SHP77 treated with DMSO at 0.1 percent for 48 hours (cell line): ENCODE data around the gene TP53BP2.
"Not testable (repeated sequence)": the region's sequence is repeated elsewhere in the genome, so short reads cannot be mapped to it uniquely, and the experiment has no call there.

ENCODE experiments used
- DNase-seq: peaks from one replicate; lab custom pipeline; 2025; lab: John Stamatoyannopoulos, UW

TP53BP2 gene

DNA sequence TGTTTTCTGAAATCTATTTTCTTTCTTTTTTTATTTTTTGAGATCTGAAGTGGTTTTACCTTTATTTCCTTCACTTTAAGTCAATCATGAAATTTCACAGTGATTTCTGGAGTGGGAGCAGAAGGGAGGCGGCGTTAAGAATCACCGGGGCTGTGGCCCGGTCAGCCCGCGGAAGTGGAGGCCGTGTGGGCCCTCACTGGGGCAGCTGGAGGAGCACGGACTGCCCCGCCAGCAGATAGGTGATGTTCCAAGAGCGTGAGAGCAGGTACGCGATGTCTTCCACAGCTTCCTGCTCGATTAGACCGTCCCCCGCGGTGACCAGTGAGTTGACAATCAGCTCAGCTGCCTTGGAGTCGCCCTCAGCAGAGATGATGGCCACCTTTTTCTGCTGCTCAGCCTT is 10.6 kb upstream of the TP53BP2 start:
- no peak for DNase-seq

DNA sequence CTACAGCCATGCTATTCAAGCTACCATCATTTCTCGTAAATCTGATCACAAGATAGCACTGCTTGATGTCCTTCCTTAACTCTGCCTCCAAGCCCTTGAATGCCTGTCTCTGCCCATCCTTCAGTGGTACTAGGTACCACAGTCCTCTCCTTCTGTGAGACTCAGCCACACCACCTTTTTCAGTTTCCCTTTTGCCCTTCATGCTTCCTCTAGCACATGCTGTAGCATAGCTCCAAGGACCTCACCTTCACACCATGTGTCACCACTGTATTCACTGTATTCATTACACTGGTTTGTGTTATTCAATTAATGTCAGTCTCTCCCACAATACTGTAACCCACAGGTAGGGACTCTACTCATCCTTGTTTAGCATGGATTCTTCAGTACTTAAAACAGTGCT is 8.0 kb upstream of the TP53BP2 start:
- DNase-seq, result no peak

DNA sequence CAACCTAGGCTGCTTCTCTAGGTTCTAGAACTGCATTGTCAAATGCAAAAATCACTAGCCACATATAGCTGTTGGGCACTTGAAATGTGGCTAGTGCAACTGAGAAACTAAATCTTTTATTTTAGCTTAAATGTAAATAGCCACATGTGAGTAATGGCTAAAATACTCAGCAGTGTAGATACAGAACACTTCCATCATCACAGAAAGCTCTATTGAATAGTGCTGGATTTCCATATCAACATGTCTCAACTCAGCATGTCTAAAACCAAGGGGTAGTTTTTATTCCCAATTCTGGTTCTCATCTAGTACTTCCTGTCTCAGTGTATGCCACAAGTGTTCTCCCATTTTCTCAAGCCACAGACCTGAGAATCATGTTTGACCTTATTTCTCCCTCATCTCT is 7.5 kb upstream of the TP53BP2 start:
- DNase-seq, result no peak

DNA sequence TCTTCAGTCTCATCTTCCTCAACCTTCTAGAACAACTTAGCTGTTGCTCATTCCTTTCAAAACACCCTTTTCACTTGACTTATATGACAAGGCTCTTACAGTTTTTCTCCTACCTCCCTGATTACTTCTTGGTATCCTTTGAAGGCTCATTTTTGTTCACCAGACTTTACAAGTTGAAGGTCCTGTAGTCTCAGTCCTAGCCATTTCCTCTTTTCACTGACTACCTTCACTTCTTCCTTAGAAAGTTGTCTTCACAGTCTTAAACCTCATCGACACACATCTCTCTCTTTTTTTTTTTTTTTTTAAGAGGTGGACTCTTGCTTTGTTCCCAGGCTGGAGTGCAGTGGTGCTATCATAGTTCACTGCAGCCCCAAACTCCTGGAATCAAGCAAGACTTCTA is 6.6 kb upstream of the TP53BP2 start:
- DNase-seq, result no peak

DNA sequence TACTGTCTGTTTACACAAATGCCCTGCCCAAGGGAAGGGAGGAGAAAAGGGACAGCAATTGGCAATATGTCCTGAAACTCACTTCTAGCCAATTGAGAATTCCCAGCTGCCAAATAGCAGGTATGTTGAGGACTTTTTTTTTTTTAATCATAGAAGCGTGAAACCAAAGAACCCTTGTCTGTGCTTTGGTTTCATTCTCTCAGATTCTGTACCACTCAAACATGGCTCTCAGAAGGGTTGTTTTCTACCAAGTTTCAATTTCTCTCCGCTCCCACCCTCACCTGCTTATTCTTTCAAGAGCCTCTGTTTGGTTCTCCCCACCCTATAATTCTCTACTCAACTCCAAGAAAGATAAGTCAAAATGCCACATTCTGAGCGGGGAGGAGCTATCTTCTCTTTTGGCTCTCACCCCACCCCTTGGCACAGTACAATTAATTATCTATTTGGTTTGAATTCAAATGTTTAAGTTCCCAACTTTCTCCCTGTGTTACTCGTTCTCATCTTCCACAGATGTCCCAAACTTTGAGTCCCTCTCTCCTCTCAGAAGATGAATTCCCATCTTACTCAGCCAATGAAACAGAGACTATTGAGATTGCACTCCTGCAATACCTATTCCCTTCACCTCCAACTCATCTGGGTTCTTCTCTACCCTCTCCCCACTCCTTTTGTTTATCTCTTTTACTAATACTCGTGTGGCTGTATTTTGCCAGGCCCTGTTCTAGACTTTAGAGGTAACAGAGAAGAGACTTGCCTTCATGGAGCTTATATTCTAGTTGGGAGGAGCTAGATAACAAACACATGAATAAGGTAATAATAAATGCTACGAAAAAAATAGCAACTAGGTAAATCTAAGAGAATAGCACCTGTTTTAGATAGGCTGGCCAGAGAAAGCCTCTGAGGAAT is 3.9 kb upstream of the TP53BP2 start:
- DNase-seq, result no peak

DNA sequence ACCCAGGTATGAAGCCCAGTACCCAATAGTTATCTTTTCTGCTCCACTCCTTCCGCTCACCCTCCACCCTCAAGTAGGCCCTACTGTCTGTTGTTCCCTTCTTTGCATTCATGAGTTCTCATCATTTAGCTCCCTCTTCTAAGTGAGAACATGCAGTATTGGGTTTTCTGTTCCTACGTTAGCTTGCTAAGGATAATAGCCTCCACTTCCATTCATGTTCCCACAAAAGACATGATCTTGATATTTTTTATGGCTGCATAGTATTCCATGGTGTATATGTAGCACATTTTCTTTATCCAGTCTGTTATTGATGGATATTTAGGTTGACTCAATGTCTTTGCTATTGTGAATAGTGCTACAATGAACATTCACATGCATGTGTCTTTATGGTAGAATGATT is 2.8 kb upstream of the TP53BP2 start:
- DNase-seq, result no peak

DNA sequence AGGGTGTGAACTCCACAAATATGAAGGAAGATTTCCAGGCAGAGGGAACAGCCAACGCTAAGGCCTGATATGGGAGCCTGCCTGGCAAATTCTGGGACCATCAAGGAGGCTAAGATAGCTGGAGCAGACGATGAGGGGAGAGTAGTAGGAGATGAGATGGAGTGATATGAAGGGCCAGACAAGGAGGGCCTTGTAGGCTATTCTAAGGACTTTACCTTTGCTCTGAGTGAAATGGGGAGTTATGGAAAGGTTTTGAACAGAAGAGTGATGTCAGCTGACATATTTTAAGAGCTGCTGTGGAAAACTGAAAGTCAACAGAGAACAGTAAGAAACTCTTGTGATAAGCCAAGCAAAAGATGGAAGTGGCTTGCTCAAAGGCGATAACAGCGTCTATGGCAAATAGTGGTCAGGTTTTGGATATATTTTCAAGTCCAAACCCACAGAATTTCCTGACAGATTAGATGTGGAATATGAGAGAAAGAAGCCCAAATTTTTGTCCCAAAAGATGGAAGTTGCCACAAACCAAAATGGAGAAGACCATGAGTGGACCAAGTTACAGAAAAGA is 2.1 kb upstream of the TP53BP2 start:
- DNase-seq, result no peak

DNA sequence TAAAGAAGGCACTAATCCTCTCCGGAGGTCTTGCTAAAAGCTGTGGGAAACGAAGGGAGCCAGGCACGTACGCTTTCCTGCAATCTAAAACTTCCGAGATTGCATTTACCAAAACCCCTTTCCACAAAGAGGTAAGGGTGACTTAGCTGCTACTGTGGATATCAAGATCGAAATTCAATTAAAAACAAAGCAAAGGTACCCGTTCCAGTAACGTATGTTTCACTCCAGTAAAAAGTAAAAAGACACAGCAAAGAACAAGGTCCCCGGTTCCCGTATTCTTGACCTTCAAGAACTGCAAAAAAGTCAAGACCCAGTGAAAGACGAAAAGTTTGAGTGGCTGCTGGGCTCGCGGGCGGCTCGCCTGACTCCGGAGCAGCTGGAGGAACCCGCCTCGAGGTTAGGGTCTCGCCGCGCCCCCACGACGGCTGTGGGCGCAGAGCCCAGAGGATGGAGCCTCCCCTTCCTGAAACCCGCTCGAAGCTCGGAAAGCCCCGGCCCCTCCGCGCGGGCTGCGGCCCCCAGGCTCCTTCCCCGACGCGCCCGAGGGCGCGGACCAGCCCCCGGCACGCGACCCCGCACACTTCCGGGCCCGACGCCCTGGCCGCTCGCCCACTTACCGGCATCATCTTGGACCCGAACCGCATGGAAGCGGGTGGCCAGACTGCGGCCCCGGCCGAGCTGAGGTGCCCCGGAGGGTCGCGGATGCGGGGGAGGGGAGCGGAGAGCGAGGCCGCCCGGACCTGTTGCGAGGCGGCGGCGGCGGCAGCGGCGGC is 524 bp downstream of the TP53BP2 start:
- DNase-seq, result no peak

DNA sequence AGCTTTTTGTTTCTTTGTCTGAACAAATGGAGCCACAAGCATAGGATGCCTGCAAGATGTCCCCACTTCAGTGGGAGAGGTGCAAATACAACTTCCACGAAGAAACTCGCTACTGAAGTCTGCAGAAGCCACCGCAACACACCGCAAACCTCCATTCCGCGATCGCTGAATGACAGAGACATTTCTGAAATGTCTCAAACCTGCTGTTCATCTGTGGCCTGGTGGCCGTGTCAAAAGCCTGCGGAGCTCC is 1.0 kb downstream of the TP53BP2 start:
- no peak for DNase-seq

DNA sequence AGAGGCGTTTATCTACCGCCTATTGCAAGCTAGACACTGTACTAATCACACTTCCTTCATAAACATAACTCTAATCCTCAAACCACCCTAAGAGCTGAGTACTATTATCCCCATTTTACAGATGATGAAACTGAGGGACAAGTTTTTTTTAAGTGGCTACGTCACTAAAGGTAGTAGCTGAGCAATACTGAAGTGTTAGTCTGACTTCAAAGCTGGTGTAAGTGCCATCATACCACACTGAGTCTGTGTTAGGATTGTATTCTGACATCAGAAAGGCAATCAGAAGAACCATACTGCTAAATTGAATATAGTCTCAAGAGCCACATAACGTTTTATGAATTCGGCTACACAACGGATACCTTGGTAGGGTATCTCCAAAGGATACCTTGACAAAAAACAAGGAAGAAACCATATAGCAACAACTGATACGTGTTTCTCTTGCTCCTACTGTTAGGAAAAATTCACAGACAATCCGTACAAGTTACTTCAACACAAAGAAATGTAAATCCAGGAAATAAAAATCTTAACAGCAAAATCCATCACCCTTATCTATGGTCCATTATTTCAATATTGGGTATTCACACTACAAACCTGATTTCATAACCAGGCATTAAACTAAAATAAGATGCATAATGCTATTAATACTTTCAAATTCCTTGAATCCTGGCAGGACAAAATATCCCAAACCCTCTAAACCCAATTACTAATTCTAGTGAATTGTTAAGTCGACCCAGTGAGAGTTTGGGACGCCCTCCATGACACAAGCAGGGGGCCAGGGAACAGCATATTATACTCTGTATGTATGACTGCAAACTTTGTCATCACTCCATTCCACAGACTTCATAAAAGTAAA is 1.6 kb downstream of the TP53BP2 start:
- DNase-seq, result no peak

DNA sequence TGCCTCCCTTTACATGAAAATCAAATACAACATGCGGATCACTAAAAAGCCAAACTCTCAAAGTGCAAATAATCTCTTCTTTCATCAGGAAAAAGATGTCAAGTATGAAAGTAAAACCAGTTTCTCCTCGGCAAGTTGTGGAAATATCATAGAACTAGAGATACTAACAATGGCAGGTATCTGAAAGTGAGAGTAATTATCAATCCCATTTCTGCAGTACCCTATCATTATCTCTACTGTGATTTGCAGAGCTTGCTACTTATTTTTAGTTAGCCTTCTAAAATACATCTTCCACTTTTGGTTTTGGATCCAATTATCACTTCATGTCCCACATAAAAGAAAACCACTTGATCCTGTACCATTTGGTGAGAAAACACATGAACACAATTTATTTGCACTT is 3.0 kb downstream of the TP53BP2 start:
- DNase-seq, result no peak

DNA sequence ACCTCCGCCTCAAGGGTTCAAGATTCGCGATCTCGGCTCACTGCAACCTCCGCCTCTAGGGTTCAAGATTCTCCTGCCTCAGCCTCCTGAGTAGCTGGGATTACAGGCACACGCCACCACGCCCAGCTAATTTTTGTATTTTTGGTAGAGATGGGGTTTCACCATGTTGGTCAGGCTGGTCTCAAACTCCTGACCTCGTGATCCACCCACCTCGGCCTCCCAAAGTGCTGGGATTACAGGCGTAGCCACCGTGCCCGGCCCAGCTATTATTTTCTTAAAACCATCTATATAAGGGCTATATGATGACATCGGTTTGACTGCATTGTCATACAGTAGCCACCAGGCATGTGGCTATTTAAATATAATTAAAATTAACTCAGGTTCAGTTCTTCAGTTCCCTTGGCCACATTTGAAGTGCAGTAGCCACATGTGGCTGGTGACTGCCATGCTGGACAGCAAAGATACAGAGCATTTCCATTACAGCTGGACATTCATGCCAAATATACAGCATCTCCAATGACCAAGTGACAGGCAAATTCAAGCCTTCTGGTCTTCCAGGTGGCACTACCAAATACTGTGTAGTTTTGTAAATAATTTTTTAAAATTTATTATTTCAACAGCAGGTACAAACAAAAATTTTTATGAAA is 3.6 kb downstream of the TP53BP2 start:
- not testable (repeated sequence) for DNase-seq

DNA sequence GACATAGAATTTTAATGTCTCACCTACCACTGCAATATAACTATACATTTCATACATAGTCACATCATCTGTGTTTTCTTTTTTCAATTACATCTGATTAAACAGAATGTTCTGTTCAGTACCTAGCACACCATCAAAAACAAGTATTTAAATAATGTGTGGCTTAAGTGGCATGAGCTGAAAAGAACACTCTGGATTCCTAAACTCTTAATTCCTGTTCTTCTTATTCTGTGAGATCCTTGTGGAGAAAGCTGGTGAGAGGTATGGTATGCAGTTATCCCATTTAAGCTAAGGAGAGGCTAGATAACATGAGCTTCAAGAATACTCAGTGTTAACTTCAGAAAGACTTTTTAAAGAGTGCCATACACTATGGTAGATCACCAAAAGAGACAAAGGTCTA is 5.5 kb downstream of the TP53BP2 start:
- DNase-seq, result no peak

DNA sequence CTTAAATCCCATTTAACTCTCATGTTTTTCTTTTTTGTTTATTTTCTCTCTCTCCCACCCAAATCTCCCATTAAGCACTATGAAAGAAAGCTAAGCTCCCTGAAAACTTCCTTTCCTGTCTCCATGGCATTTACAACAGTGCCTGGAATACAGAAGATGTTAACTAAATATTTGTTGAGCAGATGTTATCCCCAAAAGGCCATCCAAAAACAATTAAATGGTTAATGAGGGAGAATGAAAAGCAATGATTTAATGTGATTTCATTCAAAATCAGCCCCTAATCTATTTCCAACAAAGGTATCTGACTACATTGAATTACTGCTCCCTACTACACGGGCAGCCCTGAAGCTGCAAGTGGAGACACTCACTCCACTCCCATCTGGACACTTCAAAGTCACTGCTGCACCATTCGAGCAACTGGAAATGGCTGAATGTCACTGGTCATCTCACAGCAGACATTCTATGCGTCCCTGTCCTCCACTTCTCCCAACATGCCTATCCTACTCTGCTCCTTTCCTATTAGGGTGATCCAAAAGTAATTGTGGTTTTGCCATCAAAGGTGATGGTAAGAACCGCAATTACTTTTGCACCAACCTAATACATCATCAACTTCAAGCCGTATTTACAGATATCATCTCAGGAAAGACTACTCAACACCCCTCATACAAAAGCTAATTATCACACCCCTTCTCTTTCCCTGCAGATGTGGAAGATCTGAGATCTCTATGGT is 7.5 kb downstream of the TP53BP2 start:
- no peak for DNase-seq

DNA sequence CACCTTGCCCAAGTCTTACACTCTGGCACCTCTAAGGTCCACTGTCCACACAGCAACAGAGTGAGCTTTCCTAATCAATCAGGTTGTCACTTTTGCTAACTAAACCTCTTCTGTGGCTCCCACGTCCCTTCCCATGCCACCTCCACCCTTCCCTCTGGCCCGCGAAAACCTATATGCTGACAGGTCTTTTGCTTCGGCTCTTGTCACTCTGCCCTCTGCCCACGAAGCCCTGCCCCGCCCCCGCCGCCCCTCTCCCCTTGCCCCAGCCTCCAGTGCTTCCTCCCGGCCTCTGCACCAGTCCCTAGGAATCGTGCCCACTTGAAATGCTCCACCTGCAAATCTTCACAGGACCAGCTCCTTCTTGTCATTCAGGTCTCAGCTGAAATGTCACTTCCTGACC is 8.1 kb downstream of the TP53BP2 start:
- no peak for DNase-seq

DNA sequence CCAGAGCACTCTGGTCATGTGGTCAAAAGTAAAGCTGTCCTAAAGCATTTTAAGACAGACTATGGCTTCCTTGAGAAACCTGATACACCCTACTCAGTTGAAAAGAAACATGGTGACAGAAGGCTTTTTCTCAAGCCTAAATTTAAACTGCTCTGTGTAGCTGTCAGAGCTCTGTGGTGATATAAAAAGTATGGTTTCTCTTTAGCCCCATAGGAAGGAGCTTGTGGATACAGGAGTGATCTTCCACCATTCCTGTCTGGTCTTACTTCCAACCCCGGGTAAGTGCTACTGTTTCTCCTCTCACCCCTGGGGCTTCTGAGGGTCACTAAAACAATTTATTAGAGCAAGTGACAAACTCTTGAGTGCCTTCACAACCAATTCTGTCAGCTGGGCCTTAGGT is 8.5 kb downstream of the TP53BP2 start:
- DNase-seq, result no peak

DNA sequence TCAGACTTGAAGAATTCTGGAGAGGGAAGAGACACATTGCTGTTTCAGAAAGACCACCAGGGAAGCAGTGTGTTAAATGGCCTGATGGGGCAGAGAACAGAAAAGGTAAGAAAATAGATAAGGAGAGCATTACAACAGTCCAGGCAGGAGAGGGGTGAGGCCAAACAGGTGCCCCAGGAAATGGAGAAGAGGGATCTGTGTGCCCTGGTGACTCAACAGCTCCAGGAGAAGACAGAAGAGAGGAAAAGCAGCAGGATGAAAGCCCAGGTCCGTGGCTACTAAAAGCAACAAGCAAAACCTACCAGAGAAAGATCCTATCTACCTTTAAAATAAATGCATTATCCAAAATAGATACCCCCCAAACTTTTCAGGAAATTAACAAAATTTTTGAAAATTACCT is 9.2 kb downstream of the TP53BP2 start:
- no peak for DNase-seq

DNA sequence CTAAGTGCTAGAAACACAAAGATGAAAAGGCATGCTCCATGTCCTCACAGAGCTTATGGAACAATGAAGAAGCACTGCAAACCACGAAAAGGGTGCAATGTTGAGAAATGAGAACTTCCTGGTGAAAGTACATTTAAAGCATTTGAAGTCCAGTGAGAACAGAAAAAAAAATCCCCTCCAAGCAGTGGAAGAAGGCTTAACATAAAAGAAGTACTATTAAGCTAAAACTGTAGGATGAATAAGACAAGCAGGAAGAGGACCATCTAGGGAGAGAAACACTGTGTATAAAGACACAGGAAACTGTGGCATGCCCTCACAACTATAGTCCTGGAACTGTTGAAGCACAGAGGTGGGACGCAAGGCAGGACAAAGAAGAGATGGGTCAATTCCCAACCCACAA is 10.0 kb downstream of the TP53BP2 start:
- DNase-seq, result no peak

DNA sequence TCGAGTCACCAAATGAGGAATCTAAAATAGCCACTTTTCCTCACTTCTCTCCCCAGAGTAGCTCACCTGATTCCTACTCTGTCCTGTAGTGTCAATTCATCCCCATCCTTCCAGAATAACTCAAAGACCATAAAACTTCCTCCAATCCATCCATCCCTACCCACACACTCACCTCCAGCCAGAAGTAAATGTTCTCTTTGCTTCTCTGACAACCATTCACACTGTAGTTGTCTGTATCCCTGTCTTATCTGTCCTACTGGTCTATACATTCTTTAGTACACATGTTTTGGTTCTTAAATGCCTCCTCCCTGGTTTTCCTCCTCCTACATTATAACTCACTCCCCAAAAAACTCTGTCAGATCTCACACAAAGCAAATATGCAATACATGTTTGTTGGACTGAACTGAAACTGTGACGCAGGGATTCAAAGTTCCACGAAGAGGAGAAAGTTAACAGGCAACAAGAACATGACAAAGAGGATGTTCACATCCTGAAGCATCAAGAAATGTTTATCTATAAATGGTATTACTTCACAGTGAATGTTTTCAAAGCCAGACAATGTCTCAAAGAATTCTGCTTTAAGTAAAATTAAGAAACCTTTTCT is 11.0 kb downstream of the TP53BP2 start:
- DNase-seq, result no peak

DNA sequence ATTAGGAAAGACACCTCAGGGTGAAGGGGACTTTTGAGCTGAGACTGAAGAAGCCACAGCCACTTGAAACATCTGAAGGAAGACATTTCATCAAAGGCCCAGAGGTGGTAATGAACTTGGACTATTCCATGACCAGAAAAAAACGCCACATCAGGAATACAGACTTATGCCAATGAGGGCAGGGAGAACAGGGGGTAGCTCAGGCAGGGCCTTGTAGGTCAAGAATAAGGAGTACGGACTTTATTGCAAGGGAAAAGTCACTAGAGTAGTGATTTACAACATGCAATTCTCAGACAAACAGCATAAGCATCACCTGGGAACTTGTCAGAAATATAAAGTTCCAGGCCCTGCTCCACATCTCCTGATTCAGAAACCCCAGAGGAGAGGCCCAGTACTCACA is 11.8 kb downstream of the TP53BP2 start:
- no peak for DNase-seq

DNA sequence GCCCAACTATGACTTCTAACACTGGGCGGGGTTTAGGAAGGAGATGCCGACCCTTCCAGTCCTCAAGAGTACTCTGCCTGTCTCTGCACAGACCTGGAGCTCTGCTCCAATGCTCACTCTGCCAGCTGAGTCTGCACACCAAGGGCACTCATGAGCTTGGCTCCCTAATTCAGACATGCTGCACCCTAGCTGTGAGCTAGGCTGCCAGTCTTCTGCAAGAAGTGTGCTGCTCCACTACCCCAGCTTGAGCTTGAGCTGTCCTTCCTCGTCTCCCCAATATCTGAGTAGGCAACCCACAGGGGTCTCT is 13.2 kb downstream of the TP53BP2 start:
- DNase-seq, result no peak
